ENCODE data around the gene SGPP2. TPM values are rescaled to one million over a fixed set of nuclear protein-coding genes. Genes with fewer than 3 reads are reported as not detected.

Gene SGPP2
- total and polyA plus RNA-seq, 2 experiments from 2014 or later, result 0.08 TPM; not detected in 1

DNA sequence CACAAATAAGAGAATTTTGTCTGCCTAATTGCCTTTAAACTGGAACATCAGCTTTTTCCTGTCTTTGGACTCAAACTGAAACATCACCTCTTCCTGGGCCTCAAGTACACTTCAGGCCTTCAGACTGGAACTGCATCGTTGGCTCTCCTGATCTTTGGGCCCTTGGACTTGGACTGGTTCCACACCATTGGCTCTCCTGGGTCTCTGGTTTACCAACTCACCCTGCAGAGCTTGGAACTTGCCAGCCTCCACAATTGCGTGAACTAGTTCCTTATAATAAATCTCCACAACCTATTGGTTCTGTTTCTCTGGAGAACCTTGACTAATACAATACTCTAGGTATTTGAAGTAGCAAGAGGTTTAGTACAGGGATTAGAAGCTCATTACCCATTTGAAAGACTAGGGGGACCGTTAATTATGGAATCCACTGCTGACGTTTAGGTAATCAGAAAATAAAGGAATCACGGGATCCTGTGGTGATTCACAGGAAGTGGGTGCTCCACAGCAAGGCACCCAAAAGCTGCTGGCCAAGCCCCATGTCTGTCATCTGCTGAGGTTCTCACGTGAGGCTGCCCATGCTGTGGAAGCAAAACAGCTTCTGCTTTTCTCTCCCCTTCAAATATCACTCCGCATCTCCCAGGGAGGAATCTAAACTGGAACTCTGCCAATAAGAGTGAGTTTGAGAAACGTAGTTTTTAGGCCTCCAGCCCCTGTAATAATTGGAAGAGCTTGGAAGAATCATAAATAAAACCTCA, 20.0 kb upstream of the SGPP2 start:
- Mint-ChIP-seq H3K27me3 (ENCODE audit: insufficient read depth, low read depth, poor library complexity) (no peaks in the 10 kb centered on the region), H3K9me3 (peaks cover 2% of the 10 kb centered on the region; the same call in 2 of the 3 replicates), H3K36me3 (ENCODE audit: low read depth) (no peaks in the 10 kb centered on the region), H3K4me3 (no peak overlapping the region), H3K4me1 (no peaks in the 10 kb centered on the region), H3K27ac (no peak overlapping the region)
- Histone ChIP-seq H3F3A (replicated peaks; ENCODE audit: low read depth) (no peaks in the 10 kb centered on the region), H3K4me1 (ENCODE audit: insufficient read depth) (no peaks in the 10 kb centered on the region), H4K20me1 (replicated peaks; ENCODE audit: insufficient read depth) (no peaks in the 10 kb centered on the region), H3K36me3 (ENCODE audit: insufficient read depth) (no peaks in the 10 kb centered on the region), H3K27me3 (ENCODE audit: insufficient read depth) (no peaks in the 10 kb centered on the region), H3K4me2 (no peak overlapping the region), H3K9me2 (ENCODE audit: insufficient read depth) (0 out of 2 replicates have a peak, but pooled peaks cover 6% of the 10 kb centered on the region), H2AFZ (no peak overlapping the region), H3K27ac (ENCODE audit: low read depth) (no peak overlapping the region), H3K79me2 (replicated peaks; ENCODE audit: insufficient read depth) (no peaks in the 10 kb centered on the region), H3K4me3 (no peak overlapping the region)
- ATAC-seq (no peak), DNase-seq (ENCODE audit: low spot score) (no peak)
- no peak for TF ChIP-seq POLR2AphosphoS5 (IDR thresholded peaks at IDR 0.05; ENCODE audit: low read depth)
- TF ChIP-seq EZH2phosphoT487 (IDR thresholded peaks at IDR 0.05; ENCODE audit: unreplicated experiment), result no peak
- no peak for TF ChIP-seq ZNF331 (CRISPR knock-in tag; IDR thresholded peaks at IDR 0.05; ENCODE audit: low read depth)

DNA sequence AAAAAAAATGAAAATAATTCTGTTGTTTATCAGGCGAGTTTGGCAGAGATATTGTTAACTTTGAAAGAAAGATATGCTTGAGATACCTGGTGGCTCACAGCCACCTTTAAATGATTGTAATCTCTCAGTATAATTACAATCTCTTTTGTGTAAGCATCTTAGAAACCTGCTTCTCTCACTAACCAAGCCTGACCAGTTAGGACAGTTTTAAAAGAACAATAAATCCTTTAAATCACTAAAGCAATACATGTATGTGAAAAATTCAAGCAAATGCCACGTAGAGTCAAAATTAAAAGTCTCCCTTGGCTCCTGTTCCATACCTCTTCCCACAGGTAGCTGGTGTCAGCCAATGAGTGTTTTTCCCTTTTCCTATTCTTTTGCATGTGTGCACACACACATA, 15.7 kb upstream of the SGPP2 start:
- Histone ChIP-seq H3K4me3 (no peak overlapping the region), H3K27me3 (ENCODE audit: insufficient read depth) (no peaks in the 10 kb centered on the region), H3K36me3 (ENCODE audit: insufficient read depth) (peaks cover 8% of the 10 kb centered on the region), H3F3A (replicated peaks; ENCODE audit: low read depth) (no peaks in the 10 kb centered on the region), H3K9me2 (ENCODE audit: insufficient read depth) (no peaks in the 10 kb centered on the region), H3K79me2 (replicated peaks; ENCODE audit: insufficient read depth) (no peaks in the 10 kb centered on the region), H4K20me1 (replicated peaks; ENCODE audit: insufficient read depth) (no peaks in the 10 kb centered on the region), H3K4me2 (no peak overlapping the region), H2AFZ (no peak overlapping the region), H3K27ac (ENCODE audit: low read depth) (no peak overlapping the region), H3K4me1 (ENCODE audit: insufficient read depth) (no peaks in the 10 kb centered on the region)
- Mint-ChIP-seq H3K27me3 (ENCODE audit: insufficient read depth, low read depth, poor library complexity) (no peaks in the 10 kb centered on the region), H3K4me1 (peaks cover 2% of the 10 kb centered on the region; the same call in 1 of the 3 replicates), H3K36me3 (ENCODE audit: low read depth) (peaks cover 24% of the 10 kb centered on the region; the same call in 2 of the 3 replicates), H3K27ac (no peak overlapping the region), H3K9me3 (peaks cover 35% of the 10 kb centered on the region), H3K4me3 (no peak overlapping the region)
- ATAC-seq (no peak), DNase-seq (ENCODE audit: low spot score) (no peak)
- TF ChIP-seq, protein P1, sequence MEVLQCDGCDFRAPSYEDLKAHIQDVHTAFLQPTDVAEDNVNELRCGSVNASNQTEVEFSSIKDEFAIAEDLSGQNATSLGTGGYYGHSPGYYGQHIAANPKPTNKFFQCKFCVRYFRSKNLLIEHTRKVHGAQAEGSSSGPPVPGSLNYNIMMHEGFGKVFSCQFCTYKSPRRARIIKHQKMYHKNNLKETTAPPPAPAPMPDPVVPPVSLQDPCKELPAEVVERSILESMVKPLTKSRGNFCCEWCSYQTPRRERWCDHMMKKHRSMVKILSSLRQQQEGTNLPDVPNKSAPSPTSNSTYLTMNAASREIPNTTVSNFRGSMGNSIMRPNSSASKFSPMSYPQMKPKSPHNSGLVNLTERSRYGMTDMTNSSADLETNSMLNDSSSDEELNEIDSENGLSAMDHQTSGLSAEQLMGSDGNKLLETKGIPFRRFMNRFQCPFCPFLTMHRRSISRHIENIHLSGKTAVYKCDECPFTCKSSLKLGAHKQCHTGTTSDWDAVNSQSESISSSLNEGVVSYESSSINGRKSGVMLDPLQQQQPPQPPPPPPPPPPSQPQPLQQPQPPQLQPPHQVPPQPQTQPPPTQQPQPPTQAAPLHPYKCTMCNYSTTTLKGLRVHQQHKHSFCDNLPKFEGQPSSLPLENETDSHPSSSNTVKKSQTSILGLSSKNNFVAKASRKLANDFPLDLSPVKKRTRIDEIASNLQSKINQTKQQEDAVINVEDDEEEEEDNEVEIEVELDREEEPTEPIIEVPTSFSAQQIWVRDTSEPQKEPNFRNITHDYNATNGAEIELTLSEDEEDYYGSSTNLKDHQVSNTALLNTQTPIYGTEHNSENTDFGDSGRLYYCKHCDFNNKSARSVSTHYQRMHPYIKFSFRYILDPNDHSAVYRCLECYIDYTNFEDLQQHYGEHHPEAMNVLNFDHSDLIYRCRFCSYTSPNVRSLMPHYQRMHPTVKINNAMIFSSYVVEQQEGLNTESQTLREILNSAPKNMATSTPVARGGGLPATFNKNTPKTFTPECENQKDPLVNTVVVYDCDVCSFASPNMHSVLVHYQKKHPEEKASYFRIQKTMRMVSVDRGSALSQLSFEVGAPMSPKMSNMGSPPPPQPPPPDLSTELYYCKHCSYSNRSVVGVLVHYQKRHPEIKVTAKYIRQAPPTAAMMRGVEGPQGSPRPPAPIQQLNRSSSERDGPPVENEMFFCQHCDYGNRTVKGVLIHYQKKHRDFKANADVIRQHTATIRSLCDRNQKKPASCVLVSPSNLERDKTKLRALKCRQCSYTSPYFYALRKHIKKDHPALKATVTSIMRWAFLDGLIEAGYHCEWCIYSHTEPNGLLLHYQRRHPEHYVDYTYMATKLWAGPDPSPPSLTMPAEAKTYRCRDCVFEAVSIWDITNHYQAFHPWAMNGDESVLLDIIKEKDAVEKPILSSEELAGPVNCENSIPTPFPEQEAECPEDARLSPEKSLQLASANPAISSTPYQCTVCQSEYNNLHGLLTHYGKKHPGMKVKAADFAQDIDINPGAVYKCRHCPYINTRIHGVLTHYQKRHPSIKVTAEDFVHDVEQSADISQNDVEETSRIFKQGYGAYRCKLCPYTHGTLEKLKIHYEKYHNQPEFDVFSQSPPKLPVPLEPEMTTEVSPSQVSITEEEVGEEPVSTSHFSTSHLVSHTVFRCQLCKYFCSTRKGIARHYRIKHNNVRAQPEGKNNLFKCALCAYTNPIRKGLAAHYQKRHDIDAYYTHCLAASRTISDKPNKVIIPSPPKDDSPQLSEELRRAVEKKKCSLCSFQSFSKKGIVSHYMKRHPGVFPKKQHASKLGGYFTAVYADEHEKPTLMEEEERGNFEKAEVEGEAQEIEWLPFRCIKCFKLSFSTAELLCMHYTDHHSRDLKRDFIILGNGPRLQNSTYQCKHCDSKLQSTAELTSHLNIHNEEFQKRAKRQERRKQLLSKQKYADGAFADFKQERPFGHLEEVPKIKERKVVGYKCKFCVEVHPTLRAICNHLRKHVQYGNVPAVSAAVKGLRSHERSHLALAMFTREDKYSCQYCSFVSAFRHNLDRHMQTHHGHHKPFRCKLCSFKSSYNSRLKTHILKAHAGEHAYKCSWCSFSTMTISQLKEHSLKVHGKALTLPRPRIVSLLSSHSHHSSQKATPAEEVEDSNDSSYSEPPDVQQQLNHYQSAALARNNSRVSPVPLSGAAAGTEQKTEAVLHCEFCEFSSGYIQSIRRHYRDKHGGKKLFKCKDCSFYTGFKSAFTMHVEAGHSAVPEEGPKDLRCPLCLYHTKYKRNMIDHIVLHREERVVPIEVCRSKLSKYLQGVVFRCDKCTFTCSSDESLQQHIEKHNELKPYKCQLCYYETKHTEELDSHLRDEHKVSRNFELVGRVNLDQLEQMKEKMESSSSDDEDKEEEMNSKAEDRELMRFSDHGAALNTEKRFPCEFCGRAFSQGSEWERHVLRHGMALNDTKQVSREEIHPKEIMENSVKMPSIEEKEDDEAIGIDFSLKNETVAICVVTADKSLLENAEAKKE (CRISPR knock-in tag; IDR thresholded peaks at IDR 0.05), result no peak
- TF ChIP-seq NANOG (IDR thresholded peaks at IDR 0.05; ENCODE audit: borderline replicate concordance), result no peak
- TF ChIP-seq, protein P2, sequence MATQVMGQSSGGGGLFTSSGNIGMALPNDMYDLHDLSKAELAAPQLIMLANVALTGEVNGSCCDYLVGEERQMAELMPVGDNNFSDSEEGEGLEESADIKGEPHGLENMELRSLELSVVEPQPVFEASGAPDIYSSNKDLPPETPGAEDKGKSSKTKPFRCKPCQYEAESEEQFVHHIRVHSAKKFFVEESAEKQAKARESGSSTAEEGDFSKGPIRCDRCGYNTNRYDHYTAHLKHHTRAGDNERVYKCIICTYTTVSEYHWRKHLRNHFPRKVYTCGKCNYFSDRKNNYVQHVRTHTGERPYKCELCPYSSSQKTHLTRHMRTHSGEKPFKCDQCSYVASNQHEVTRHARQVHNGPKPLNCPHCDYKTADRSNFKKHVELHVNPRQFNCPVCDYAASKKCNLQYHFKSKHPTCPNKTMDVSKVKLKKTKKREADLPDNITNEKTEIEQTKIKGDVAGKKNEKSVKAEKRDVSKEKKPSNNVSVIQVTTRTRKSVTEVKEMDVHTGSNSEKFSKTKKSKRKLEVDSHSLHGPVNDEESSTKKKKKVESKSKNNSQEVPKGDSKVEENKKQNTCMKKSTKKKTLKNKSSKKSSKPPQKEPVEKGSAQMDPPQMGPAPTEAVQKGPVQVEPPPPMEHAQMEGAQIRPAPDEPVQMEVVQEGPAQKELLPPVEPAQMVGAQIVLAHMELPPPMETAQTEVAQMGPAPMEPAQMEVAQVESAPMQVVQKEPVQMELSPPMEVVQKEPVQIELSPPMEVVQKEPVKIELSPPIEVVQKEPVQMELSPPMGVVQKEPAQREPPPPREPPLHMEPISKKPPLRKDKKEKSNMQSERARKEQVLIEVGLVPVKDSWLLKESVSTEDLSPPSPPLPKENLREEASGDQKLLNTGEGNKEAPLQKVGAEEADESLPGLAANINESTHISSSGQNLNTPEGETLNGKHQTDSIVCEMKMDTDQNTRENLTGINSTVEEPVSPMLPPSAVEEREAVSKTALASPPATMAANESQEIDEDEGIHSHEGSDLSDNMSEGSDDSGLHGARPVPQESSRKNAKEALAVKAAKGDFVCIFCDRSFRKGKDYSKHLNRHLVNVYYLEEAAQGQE (IDR thresholded peaks at IDR 0.05; ENCODE audit: unreplicated experiment), result no peak
- TF ChIP-seq POLR2AphosphoS5 (IDR thresholded peaks at IDR 0.05; ENCODE audit: low read depth), result no peak
- TF ChIP-seq ZNF331 (CRISPR knock-in tag; IDR thresholded peaks at IDR 0.05; ENCODE audit: low read depth), result no peak
- TF ChIP-seq, protein P3, sequence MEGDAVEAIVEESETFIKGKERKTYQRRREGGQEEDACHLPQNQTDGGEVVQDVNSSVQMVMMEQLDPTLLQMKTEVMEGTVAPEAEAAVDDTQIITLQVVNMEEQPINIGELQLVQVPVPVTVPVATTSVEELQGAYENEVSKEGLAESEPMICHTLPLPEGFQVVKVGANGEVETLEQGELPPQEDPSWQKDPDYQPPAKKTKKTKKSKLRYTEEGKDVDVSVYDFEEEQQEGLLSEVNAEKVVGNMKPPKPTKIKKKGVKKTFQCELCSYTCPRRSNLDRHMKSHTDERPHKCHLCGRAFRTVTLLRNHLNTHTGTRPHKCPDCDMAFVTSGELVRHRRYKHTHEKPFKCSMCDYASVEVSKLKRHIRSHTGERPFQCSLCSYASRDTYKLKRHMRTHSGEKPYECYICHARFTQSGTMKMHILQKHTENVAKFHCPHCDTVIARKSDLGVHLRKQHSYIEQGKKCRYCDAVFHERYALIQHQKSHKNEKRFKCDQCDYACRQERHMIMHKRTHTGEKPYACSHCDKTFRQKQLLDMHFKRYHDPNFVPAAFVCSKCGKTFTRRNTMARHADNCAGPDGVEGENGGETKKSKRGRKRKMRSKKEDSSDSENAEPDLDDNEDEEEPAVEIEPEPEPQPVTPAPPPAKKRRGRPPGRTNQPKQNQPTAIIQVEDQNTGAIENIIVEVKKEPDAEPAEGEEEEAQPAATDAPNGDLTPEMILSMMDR (conservative IDR thresholded peaks at IDR 0.05; ENCODE audit: low read depth in 2 of 2), result no peak
- TF ChIP-seq ZNF114 (CRISPR knock-in tag; IDR thresholded peaks at IDR 0.05), result no peak
- no peak for TF ChIP-seq STAT1 (IDR thresholded peaks at IDR 0.05; ENCODE audit: unreplicated experiment)
